GM21528 (cell line): Measurements from ENCODE around the gene ITGA3.

Experiments
- ATAC-seq: cut with Tn5 transposase; IDR thresholded peaks from one replicate; pipeline ENCODE4 v1.9.1; 2021; ENCODE audit warnings: mild to moderate bottlenecking, moderate library complexity; ENCODE audit not compliant: unreplicated experiment, low FRiP score

The ITGA3 gene

DNA sequence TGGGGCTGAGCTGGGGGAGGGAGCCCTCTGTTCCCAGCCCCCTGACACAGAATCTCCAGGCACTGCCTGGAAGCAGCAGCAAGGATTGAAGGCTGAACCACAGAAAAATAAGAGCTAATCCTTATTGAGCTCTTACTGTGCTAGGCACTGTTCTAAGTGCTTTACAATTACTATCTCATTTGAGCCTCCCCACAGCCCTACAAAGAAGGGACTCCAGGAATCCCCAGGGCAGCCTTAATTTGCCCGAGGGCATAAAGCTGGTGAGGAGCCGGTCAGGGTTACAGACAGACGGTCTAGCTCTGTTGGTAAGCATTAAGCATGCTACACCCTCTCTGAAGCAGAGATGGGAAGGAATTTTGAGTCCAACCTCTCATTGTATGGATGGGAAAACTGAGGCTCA is 67.0 kb downstream of the ITGA3 start:
- no peak for ATAC-seq

DNA sequence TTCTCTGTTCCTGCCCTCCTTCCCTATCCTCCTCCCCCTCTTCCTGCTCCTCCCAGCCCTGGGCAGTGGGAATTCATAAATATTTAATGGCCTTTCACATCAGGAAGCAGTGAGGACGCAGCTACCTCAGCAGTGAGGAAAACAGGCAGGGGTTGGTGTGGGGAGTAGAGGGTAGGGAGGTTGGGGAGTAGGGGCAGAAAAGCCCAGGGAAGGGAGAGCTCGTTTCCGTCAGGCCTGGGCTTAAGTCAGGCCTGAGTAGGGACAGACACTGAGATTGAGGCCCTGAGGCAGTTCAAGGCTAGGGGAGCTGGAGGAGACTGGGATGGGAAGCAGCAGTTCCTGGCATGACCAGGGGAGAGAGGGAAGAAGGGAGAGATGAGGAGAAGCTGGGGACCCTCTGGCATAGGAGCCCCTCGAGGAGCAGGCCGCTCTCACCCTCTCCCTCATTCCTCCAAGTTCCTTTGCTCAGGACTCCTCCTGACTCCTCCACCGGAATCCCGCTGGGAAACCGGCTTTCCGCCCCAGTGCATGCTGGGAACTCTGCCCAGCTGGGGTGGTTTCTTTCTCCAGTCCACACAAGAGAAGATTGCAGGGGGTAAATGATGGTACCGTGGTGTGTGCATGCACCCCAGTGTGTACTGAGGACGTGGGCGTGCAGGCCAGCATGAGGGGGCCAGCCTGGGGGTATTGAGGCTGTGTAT is 67.9 kb downstream of the ITGA3 start:
- no peak for ATAC-seq

- ATAC-seq: no peak
These were observed 69.6 kb downstream of the ITGA3 start for GRCh38 chr17:50125420-50125997.

DNA sequence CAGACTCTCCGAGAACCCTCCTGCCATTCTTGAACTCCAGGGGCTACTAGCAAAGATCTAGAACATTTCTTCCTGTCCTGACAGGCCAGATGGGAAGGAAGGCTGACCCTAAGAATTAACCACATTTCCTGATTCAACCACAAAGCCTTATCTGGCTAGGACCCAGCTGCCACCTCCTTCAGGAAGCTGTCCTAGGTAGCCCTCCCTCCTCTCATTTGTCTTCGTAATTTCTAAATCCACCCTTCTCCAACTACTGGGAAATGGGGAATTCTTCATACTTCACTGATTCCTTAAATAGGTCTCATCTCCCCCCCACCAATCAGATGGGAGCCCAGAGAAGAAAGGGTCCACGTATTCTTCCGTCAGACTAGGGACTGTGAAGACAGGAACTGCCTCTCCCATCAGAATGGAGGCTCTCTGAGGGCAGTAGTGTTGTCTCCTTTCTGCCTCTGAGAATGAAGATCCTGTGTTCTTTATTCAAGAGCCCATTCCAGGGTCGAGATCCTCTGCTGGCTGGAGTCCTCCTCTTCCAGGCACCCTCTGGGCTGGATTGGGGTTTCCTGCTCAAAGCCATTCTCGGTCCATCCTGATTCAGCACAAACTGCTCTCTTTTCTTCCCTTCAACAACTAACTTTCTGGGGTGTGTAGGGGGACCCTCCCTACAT is 71.9 kb downstream of the ITGA3 start:
- ATAC-seq: no peak

- ATAC-seq: no peak
These were observed 72.8 kb downstream of the ITGA3 start for GRCh38 chr17:50128441-50129352.

DNA sequence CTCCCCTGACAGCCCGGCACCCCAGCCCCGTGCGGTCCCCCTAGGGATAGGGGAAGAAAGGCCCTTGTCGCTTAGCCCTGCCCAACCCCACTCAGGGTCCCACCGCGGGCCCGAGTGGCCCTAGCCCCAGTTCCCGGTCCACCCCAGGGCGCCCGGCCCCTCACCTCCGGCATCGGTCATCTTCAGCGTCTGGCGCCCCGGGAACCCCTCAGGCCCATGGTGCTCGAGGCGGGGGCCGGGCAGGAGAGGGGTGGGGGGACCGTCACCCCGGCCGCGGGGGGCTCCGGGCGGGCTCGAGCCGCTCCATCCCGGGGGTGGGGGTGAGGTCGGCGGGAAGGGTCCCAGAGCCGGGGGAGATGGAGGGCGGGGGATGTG is 73.4 kb downstream of the ITGA3 start:
- no peak for ATAC-seq

- ATAC-seq: no peak
These were observed 74.0 kb downstream of the ITGA3 start, which contains the start of gene SAMD14 for GRCh38 chr17:50129728-50130558. Gene SAMD14, minus strand, starts transcription at chr17:50130160. Its CDS starts 5,201 bp downstream, at chr17:50124959.

- ATAC-seq: no peak
These were observed 74.8 kb downstream of the ITGA3 start for GRCh38 chr17:50130559-50131305.

- no peak for ATAC-seq
These were observed 76.3 kb downstream of the ITGA3 start for GRCh38 chr17:50132104-50132794.

DNA sequence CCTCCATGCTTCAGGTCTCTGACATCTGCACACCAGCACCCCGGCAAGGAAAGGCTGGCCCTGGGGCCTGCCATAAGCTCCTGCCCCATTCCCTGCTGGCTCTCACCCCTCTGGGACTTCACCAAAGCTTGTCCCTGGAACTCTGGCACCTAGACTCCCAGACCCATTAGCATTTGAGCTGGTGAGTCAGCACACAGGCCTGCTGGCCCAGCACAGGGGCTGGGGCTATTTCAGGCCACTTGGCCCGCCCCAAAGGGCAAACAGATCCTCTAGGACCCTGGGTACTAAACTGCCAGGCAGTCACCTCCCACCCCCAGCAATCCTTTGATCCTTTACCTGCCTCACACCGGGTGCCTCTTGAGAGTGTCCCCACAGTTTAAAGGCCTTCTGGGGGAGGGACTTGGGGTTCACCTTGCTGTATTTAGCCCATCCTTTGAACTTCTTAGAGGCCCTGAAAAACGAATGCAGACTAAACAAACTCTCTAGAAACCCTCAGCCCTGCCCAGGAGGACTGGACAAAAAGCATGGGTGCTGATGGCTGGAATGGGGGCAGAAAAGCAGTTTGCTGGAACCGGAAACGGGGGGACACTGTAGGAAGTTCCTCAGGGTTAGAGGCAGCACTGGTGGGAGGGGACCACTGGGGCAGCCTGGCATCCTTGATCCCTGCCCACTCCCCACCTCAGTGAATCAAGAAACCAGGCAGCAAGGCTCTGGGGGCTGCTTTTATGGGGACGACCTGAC is 77.3 kb downstream of the ITGA3 start:
- ATAC-seq: no peak

GRCh38 chr17:50133769-50134099 is 77.8 kb downstream of the ITGA3 start:
- no peak for ATAC-seq

- ATAC-seq: no peak
These were observed 78.5 kb downstream of the ITGA3 start for GRCh38 chr17:50134206-50135110.

- no peak for ATAC-seq
These were observed 79.6 kb downstream of the ITGA3 start for GRCh38 chr17:50135316-50136095.

DNA sequence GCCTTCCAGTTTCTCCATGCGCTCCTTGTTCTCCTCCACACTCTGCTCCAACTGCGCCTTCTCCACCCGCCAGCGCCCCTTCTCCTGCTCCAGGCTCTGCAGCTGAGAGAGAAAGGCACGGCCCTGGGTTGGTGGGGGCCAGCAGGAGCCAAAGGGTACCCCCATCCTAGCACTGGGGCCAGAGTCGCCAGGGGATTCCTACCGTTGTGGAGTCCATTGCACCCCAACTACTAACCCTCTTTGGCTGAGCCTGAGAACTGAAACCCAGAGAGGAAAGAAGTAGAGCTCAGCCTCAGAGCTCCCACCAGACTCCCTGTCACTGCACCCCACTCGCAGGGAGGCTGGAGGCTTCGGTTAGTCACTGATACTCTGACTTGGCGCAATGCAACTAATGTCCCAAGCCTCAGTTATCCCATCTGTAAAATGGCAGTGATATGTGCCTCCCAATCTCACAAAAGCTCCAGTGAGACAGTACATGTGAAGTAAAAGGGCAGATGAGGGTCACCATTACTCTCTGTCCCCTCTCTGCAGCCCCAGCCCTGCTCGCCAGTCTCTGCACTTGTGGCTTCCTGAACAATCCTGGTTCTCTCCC is 80.3 kb downstream of the ITGA3 start:
- no peak for ATAC-seq

- no peak for ATAC-seq
These were observed 81.1 kb downstream of the ITGA3 start for GRCh38 chr17:50137042-50137441.

DNA sequence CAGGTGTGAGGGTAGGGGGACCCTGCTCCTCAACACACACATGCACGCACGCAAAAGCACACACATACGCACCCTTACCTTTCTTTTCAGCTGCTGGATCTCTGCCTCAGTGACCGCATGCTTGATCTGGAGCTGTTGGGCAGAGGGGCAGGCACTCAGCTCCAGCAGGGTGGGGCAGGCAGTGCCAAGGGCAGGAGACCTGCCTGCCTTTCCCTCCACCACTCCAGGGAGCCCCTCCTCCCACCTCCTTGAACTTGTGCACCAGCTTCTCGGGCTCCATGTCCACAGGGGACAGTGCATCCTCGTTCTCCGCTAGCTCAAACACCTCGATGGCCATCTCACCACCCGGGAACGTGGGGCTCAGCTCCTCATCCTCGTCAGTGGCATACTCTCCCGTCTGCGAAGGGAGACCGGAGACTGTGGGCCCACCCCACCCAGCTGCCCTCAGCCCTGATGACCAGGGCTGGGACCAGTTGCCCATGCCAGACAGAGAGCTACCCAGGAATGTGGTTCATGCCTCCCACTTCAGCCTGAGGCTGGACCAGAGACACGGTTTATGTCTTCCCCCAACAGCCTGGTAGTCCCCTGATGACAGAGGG is 83.4 kb downstream of the ITGA3 start:
- ATAC-seq: no peak
